OCI-LY3 (cell line): ENCODE data around the gene CRYZ.

Experiments used
- EZH2phosphoT487 ChIP-seq: fragments of 200-600 bp; shearing (Covaris generic); IDR thresholded peaks from 2 replicates; pipeline ENCODE4 v1.6.1; 2018; ENCODE audit warnings: antibody characterized with exemption, mixed run types, low read depth
- TF ChIP-seq, protein P1 (sequence below): fragments of 200-600, 300-600 bp; sonication (generic); IDR thresholded peaks from 2 replicates; pipeline ENCODE4 v1.5.1; 2014; ENCODE audit warnings: antibody characterized with exemption, low read length, low read depth

GRCh38 chr1:74715236-74715502, 17.7 kb downstream of the CRYZ start:
- TF ChIP-seq, protein P1, sequence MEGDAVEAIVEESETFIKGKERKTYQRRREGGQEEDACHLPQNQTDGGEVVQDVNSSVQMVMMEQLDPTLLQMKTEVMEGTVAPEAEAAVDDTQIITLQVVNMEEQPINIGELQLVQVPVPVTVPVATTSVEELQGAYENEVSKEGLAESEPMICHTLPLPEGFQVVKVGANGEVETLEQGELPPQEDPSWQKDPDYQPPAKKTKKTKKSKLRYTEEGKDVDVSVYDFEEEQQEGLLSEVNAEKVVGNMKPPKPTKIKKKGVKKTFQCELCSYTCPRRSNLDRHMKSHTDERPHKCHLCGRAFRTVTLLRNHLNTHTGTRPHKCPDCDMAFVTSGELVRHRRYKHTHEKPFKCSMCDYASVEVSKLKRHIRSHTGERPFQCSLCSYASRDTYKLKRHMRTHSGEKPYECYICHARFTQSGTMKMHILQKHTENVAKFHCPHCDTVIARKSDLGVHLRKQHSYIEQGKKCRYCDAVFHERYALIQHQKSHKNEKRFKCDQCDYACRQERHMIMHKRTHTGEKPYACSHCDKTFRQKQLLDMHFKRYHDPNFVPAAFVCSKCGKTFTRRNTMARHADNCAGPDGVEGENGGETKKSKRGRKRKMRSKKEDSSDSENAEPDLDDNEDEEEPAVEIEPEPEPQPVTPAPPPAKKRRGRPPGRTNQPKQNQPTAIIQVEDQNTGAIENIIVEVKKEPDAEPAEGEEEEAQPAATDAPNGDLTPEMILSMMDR, result no peak
- no peak for TF ChIP-seq EZH2phosphoT487
